ENCODE results near the gene SORBS1.

The SORBS1 gene

DNA sequence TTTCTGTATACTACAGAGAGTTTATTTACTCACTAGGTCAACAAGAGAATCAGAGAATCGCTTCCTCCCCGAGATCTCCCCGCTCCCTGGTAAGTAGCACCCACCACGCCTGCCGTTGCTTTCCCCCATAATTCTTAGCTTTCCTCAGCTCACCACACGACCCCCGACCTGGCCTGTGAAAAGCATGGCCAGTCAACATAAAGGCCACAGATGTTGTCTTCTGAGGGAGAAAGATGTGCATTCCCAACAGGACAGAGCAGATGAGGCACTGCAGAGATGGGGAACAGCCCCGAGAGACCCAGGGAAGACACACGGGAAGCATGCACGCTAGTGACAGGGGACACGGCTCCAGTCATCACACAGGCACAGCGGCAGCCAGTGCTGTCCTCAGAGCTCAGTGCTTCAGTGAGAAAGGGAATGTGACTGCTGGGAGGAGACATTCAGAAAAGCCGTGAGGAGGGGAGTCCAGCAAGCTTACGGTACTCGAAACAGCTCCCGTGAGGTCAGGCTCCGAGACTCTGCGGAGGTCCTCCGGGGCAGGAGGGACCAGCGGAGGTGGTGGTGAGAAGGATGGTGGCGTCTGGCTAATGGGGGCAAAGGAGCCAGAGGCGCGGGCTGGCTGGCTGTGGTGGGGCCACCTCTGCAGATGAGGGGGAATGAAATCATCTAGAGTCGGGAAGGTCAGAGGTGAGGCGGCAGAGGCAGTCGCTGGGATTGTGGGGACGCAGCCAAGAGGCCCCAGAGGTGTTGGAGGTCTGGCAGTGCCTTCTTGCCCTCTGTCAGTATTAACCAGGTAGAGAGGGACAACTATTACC lies 146.9 kb downstream of the SORBS1 start:
- DNase-seq (ENCODE audit: low read depth in 2 of 2), result no peak

DNA sequence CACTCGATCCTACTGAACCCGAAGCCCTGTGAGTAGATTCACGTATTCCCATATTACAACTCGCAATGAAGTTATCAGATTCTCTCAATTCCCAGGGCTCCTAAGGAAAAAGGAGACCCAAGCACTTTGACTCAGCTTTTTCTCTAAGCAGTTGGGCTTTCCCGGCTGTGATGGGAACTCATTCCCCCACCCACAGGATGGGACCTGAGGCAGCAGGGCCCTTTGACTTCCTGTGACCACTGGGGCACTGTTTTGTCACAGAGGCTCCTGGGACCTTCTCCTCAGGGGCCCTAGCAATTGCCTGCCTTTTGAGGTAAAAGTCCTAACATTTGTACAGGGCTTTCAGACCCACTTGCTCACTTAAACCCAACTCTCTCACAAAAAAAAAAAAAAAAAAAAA lies 147.6 kb downstream of the SORBS1 start:
- DNase-seq (ENCODE audit: low read depth in 2 of 2), result no peak

- no peak for DNase-seq (ENCODE audit: low read depth in 2 of 2)
These were observed 149.5 kb downstream of the SORBS1 start for GRCh38 chr10:95411635-95412034.

- DNase-seq (ENCODE audit: low read depth in 2 of 2), result no peak
These were observed 151.9 kb downstream of the SORBS1 start for GRCh38 chr10:95408983-95409873.

GRCh38 chr10:95408148-95408960 lies 152.8 kb downstream of the SORBS1 start:
- DNase-seq (ENCODE audit: low read depth in 2 of 2), result no peak

- DNase-seq (ENCODE audit: low read depth in 2 of 2), result no peak
These were observed 153.6 kb downstream of the SORBS1 start for GRCh38 chr10:95407546-95407945.

DNA sequence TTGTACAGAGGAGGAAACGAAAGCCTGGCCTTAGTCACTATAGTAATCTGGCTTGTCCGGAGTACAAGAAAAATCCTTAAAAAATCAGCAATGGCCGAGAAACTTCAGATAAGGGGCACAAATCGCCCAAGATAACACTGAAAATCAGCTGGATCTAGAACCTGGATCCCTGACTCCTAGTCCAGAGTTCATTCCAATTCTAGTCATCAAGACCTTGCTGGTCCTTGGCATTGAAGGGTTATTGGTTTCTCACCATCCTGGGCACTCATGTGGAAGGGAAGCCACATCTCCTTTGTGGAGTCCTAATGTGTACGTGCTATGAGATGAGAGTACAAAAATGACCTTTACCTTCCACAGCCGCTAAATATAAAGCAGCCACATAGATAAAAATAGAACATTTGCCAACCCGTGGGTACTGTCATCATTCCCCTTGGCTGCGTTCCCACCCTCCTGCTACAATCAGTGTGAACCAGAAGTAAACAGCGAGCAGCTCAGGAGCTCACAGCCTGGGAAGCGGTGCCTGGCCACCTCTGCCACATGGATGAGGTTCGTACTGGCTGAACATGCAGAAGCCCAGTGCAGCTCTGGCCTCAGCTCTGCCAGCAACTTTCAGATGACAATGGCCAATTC lies 154.4 kb downstream of the SORBS1 start:
- DNase-seq (ENCODE audit: low read depth in 2 of 2), result no peak

- no peak for DNase-seq (ENCODE audit: low read depth in 2 of 2)
These were observed 155.5 kb downstream of the SORBS1 start for GRCh38 chr10:95405655-95406054.

GRCh38 chr10:95404864-95405263 lies 156.3 kb downstream of the SORBS1 start:
- DNase-seq (ENCODE audit: low read depth in 2 of 2), result no peak

- DNase-seq (ENCODE audit: low read depth in 2 of 2), result no peak
These were observed 156.7 kb downstream of the SORBS1 start for GRCh38 chr10:95404462-95404858.

DNA sequence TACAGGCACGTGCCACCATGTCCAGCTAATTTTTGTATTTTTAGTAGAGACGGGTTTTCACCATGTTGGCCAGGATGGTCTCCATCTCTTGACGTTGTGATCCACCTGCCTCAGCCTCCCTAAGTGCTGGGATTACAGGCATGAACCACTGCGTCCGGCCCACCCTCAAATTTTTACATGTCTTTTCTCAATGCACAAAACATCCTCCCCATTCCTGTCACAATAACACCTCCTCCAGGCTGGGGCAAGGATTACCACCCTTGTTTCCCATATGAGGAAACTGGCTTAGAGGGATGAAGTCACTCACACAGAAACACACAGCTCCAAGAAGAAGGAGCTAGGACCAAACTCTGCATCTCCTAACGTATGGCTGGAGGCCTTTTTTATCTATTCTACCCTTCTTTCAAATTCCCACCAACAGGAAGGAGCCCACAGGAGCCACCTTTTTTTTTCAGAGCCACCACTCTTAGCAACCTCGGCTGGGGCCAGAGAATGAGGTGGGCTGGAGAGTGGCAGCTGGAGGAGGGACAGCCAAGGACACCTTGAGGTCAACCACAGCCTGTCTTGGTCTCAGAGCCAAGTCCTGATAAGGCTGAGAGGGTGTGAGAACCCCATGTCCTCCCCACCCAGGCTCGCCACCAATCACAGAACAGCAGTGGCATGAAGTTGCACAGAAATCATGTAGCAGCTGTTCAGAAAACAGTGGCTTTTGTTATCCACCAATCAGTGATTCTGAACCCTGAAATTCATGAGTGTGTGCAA lies 157.3 kb downstream of the SORBS1 start:
- no peak for DNase-seq (ENCODE audit: low read depth in 2 of 2)

GRCh38 chr10:95401704-95402469 lies 159.3 kb downstream of the SORBS1 start:
- DNase-seq (ENCODE audit: low read depth in 2 of 2), result no peak

DNA sequence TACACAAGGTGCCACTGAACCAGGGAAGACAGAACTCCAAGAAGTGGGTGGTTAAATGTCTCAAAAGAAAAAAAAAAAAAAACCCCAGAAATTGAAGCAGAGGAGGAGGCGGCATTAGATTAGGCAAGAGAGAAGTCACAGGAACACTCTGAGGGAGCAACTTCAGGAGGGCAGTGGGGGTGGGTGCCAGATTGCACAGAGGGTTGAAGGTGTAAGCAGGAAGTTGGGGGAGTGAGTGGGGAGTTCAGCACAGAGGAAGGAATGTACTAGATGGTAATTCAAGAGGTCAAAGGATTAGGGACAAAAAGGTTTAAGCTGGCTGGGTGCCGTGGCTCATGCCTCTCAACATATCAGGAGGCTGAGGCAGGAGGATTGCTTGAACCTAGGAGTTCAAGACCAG lies 160.4 kb downstream of the SORBS1 start:
- no peak for DNase-seq (ENCODE audit: low read depth in 2 of 2)

- no peak for DNase-seq (ENCODE audit: low read depth in 2 of 2)
These were observed 162.0 kb downstream of the SORBS1 start for GRCh38 chr10:95399183-95399582.

DNA sequence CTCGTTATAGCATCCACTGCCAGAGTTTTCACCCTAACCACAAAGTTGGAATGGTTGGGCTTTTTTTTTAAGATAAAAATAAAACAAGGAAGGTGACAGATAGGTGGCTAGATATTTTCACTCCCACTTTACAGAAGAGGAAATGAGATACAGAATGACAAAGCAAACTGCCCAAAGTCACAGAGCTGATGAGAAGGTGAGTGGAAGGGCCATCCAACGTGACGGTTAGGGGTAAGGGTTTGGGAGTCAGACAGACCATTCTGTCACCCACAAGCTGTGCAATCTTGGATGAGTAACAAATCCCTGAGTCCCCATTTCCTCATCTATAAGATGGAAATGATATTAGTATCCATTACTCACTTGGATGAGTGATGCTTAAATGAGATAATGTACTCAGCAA lies 163.4 kb downstream of the SORBS1 start:
- DNase-seq (ENCODE audit: low read depth in 2 of 2), result no peak

DNA sequence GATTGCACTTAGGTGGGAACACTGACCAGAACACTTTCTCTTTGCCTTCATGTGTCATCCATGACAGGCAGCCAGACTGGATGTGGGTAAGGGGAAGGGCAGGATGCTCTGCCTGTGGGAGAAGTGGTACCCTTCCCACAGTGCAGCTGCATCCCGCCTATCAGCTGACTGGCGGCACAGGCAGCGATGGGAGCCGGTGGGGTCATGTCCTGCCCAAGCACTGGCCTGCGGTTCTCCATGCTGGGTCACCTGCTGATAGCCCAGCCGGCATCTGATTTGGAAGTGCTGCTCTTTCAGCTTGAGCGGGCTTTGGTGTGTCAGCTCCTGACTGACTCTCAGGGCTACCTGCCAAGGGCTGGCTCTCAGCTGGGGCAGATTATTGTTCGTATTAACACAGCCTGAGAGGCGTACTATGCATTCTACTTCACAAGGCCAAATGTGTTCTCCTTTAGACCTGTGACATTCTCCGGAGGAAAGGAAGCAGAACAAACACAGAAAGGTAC lies 165.2 kb downstream of the SORBS1 start:
- no peak for DNase-seq (ENCODE audit: low read depth in 2 of 2)

DNA sequence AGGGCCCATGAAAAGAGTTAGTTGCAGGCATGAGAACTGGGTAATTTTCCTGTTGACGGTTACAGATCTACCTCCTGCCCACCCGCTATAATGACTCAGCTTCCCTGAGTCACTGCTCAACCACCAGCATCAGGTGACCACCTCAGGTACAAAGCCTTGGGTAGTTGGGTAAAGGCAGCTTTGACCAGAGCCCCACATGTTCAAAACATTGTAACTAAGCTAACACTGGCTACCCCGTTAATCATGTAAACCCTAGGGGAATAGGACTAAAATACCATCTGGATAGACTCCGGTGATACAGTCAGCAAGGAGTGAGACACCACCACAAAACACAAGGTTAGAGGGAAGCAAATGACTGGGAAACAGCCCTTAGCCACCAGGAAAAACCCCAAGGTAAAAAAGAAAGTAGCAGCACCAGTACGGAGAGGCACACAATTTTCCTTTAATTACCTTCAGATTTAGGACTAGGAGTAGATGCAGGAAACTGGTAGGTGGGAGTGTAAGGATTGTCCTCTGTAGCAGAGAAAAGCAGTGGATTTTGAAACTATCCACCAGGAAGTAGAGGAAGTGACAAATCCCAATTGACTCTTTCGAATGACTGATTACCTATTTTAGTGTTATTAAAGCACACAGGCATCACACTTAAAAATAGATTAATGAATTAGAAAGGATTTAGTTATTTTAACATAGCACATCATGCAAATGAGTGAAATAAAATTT lies 166.8 kb downstream of the SORBS1 start:
- no peak for DNase-seq (ENCODE audit: low read depth in 2 of 2)

DNA sequence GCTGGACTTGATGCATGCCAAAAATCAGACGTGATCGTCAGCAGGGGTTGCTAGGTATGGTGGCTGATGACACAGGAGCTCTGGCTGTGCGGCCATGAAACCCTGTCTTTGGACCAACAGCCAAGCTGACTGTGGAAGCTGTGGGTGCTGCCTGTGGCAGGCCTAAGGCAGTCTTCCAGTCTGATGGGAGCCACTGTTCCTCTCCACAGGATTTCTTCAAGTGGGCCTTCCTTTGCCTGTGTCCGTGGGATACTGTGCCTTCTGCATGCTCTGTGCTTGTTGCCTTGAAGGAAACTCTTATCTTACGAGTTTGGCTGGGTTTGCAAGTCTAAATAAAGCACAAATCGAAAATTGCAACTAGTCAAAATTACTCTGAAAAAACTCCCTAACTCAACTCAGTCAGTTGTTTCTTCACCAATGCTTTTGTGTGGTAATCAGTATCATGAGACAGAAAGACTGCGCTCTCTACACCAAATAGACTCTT lies 168.4 kb downstream of the SORBS1 start:
- DNase-seq (ENCODE audit: low read depth in 2 of 2), result no peak

DNA sequence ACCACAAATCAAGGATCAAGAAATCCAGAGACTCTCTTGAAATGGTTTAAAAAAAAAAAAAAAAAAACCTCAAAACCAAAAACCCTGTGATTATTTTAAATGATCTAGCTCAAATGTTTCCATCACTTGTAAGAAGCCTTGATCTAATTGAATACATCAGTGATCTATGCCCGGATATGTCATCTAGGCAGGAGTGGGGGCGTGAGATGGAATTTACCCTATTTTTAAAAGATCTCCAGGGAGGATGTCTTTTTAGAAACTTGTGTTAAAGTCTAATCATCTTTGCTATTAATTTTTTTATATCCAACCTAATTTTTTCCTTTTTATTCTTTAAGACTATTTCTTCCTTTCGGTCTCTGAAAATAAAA lies 169.0 kb downstream of the SORBS1 start:
- DNase-seq (ENCODE audit: low read depth in 2 of 2), result no peak
